Right kidney (tissue), 9 donors: ENCODE results near the gene RNF212B.
A peak's percentile ranks its signal among the peaks of the same experiment; 100 is the strongest.
"Not testable (repeated sequence)": the region's sequence is repeated elsewhere in the genome, so short reads cannot be mapped to it uniquely, and the experiment has no call there.

ENCODE experiments used
- DNase-seq: peaks from one replicate; pipeline ENCODE4 v3.0.0-alpha.2; 2016
- long read RNA-seq, 8 donors: transcript quantifications; one replicate each; lab custom pipeline, GENCODE V29; 2026

RNF212B gene
- long read RNA-seq, donor 1, partial matches to known transcripts = 0 of 10 reads
- long read RNA-seq, donor 1, other reads (novel, unspliced or antisense) = 10 of 10 reads
- long read RNA-seq, donor 2, partial matches to known transcripts = 0 of 12 reads
- long read RNA-seq, donor 2, other reads (novel, unspliced or antisense) = 12 of 12 reads
- long read RNA-seq, donor 3, partial matches to known transcripts = 5 of 5 reads
- long read RNA-seq, donor 3, other reads (novel, unspliced or antisense) = 0 of 5 reads
- long read RNA-seq, donor 4 = 0 reads
- long read RNA-seq, donor 5 = 0 reads
- long read RNA-seq, donor 6, partial matches to known transcripts = 0 of 19 reads
- long read RNA-seq, donor 6, other reads (novel, unspliced or antisense) = 19 of 19 reads
- long read RNA-seq, donor 7 = 0 reads
- long read RNA-seq, donor 8, partial matches to known transcripts = 0 of 13 reads
- long read RNA-seq, donor 8, other reads (novel, unspliced or antisense) = 13 of 13 reads

DNA sequence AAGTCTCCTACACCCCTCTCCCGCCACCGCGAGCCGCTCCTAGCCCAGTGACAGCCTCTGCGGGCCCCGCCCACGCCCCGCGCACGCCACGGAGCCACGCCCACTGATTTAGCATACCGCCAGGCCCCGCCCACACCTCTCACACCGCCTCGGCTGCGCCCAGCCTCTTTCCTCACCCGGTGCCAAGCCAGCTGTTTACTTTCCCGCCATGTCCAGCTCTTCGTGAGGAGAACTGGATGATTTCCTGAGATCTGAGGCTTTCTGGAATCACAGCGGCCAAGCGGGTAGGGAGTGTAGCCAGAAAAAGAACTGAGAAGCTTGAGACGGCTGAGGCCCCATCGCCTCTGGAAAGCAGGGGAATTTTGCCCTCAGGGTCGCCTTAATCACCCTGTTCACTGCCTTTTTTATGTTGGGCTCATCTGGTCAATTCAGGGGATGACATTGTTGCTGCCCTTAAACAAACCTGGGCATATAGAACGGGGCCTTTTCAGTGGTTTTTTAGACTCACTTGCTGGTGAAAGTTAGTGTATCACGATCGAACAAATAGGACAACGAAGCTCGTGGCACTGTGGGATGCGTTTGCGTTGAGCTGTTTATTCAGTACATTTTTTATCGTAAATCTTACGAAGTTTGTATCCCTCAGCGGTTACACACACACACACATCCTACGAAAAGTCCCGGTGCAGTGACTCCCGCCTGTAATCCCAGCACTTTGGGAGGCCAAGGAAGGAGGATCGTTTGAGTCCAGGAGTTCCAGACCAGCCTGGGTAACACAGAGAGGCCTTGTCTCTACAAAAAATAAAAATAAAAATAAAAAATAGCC, at the start of gene RNF212B:
Gene RNF212B, plus strand, starts transcription at position 165 of the 823 bp plus-strand sequence. CDS start 2,410 bp downstream, outside the sequence.
- DNase-seq = peak; percentile 76

GRCh38 chr14:23193432-23193831, 44.3 kb upstream of the RNF212B start:
- DNase-seq = no peak

DNA sequence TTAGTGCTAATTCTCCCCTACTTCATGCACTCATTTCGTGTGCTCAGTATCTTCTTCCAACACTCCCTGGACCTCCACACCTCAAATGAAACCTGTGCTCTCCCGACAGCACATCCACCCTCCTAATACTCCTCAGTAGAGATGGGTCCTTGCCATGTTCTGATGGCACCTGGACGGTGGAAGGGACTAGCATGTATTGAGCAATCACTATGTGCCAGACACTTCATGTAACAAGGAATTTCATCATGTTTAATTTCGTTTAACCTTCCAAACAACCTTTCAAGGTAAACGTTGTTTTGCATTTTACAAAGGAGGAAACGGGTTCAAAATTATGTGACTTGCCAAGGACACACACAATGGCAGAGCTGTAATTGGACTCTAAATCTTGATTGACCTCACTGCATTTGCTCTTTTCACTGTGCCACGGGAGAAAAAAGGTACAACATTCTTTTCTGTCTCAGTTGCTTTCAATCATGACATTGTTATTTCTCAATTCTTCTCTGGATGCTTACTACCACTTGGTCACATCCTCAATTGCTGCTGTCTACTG, 42.1 kb upstream of the RNF212B start:
- no peak for DNase-seq

DNA sequence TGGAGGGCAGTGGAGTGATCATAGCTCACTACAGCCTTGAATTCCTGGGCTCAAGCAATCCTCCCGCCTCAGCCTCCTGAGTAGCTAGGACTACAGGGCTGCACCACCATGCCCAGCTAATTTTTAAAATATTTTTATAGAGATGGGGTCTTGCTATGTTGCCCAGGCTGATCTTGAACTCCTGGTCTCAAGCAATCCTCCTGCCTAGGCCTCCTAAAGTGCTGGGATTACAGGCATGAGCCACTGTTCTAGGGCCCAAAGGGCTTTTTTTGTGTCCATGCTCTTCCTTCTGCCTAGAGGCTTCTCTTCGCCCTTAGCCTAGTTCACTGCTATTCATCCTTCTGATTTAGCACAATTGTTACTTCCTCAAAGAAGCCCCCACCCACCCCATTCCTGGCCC, 41.2 kb upstream of the RNF212B start:
- not testable (repeated sequence) for DNase-seq

- DNase-seq = not testable (repeated sequence)
These were observed 38.6 kb upstream of the RNF212B start for GRCh38 chr14:23199141-23199540.

DNA sequence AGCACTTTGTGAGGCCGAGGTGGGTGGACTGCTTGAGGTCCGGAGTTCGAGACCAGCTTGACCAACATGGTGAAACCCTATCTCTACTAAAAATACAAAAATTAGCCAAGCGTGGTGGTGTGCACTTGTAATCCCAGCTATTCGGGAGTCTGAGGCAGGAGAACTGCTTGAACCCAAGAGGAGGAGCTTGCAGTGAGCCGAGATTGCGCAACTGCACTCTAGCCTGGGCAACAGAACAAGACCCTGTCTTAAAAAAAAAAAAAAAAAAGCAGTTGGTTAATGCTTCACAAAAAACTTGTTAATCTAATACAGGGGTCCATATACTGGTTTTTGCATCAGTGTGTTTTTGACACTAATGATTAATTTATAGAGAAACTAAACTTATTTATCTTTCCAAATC, 35.7 kb upstream of the RNF212B start:
- DNase-seq = no peak

DNA sequence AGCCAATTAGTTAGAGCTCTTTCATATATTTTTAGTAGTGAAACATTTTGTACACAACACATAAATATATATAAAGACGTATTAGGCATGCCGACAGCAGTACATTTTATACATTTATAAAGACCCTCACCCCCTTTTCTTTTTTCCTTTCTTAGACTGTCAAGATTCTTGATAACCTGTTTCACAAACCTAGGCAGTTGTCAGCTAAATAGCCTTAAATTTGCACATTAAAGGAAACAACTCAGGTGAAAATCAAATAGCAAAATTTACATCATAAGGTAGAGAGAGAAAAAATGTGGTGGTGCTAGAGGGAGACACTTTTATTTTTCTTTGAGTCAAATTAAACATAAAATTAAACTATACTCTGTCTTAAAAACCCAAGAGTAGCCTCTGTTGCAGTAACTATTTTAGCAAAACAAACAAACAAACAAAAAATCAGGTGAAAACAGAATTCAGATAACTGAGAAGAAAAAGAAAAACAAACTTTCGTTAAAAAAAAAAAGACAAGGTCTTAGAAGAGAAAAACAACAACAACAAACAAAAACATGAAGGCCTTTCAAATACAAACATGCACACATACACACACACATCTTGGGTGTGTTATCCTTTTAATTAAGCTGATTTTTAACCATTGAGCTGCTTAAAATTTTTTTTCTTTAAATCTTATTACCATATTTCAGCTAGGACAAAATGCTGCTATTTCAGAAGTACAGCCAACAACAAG, 31.2 kb upstream of the RNF212B start:
- DNase-seq = no peak

DNA sequence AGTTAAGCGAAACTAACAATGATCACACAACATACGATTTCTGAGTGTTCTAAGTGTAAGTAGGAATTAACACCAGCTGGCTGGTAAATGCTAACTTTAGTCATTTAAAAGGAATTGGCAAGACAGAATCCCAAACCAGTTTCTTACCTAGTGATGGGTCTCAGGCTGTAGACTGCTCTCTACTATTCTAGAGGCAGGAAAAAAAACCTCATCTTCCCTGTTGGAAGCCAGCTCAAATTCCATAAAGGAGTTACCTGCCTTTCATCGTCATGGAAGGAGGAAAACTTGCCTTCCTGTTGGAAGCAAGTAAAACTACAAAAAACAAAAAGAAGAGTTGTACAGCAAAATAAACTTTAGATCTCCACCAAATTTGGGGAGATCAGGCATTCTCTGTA, 30.6 kb upstream of the RNF212B start:
- DNase-seq = no peak

GRCh38 chr14:23208324-23208723, 29.4 kb upstream of the RNF212B start:
- DNase-seq = no peak

DNA sequence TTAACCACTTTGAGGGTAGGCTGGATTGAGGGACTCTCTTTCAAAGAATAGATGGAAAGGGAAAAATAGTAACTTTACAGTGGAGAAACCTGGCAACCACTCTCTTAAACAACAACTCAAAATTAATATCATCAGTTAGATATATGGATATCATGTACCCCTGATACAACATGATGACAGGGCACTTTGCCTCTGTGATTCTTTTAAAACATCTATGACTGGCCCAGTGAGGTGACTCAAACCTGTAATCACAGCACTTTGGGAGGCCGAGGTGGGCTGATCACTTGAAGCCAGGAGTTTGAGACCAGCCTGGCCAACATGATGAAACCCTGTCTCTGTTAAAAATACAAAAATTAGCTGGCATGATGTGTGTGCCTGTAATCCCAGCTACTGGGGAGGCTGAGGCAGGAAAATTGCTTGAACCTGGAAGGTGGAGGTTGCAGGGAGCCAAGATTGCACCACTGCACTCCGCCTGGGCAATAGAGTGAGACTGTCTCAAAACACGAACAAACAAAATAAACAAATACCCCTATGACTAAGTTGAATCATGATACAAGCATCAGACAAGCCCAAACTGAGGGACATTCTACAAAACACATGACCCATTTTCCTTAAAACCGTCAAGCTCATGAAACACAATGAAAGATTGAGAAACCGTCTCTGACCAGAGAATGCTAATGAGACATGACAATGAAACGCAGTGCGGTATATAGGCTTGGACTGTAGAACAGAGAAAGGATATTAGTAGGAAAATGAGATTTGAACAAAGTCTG, 27.9 kb upstream of the RNF212B start:
- DNase-seq = no peak

DNA sequence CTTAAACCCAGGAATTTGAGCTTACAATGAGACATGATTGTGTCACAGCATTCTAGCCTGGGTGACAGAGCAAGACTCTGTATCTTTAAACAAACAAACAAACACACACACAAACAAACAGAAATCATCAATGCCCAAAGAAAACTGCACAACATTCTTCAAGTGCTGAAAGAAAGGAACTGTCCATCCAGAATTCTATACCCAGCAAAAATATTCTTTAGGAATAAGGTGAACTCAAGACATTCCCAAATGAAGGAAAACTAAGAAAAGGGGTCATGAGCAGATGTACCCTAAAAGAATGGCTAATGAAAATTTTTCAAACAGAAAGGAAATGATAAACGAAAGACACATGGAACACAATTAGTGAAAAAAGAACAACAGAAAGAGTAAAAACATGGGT, 22.3 kb upstream of the RNF212B start:
- DNase-seq = no peak

DNA sequence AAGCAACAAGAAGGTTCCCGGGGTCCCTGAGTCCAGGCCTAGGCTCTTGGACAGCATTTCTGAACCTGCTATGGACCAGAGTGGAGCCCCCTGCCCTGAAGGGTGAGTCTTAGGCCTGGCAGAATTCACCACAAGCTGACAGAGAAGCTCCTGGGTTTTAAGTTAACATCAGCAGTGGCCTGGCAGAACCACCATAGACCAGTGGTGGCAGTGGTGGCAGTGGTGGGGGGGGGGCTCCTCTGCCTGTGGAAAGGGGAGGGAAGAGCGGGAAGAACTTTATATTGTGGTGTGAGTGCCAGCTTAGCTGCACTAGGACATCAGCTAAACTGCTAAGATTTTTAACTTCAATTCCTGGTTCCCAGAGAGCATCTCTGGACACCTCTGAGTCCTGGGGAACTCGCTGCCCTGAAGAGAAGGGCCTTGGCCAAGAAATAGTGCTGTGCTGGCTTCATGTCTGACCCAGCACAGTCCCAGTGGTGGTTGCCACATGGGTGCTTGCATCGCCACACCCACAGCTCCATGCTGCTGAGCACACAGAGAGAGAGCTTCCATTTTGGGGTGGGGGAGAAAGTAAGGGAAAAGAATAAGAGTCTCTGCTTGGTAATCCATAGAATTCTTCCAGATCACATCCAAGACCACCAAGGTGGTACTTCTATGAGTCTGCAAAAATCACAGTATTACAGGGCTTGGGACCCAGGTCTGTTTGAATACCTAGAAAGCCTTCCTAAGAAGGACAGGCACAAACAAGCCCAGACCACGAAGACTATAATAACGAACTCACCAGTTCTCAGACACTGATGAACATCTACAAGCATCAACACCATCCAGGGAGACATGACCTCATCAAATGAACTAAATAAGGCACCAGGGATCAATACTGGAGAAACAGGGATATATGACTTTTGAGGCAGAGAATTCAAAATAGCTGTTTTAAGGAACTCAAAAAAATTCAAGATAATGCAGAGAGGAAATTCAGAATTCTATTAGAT, 20.4 kb upstream of the RNF212B start:
- no peak for DNase-seq

- no peak for DNase-seq
These were observed 18.7 kb upstream of the RNF212B start for GRCh38 chr14:23219075-23219474.

DNA sequence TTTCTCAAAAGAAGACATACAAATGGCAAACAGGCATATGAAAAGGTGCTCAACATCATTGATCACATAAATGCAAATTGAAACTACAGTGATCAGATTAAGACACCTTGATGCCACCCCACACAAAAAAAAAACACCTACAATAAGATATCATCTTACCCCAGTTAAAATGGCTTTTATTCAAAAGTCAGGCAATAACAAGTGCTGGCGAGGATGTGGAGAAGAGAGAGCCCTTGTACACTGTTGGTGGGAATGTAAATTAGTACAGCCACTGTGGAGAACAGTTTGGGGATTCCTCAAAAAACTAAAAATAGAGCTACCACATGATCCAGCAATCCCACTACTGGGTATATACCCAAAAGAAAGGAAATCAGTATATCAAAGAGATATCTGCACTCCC, 12.8 kb upstream of the RNF212B start:
- DNase-seq = not testable (repeated sequence)

DNA sequence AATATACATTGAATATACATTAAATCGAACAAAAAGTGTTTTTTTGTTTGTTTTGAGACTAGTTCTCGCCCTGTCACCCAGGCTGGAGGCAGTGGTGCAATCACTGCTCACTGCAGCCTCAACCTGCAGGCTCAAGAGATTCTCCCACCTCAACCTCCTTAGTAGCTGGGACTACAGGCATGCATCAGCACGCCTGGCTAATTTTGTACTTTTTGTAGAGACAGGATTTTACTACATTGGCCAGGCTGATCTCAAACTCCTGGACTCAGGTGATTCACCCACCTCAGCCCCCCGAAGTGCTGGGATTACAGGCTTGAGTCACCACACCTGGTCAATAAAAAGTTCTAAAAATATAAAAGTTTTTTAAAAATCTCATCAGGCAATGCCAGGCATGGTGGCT, 10.2 kb upstream of the RNF212B start:
- DNase-seq = no peak

DNA sequence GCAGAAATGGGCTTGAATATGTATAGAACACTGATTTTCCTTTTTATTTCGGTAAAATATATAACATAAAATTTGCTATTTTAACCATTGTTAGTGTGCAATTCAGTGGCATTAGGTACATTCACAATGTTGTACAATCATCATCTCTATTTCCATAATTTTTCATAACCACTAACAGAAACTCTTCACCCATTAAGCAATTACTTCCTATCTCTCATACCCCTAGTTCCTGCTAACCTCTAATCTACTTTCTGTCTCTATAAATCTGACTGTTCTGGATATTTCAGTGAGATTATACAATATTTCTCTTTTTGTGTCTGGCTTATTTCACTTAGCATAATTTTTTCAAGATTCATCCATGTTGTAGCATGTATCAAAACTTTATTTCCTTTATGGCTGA, 8.9 kb upstream of the RNF212B start:
- no peak for DNase-seq

DNA sequence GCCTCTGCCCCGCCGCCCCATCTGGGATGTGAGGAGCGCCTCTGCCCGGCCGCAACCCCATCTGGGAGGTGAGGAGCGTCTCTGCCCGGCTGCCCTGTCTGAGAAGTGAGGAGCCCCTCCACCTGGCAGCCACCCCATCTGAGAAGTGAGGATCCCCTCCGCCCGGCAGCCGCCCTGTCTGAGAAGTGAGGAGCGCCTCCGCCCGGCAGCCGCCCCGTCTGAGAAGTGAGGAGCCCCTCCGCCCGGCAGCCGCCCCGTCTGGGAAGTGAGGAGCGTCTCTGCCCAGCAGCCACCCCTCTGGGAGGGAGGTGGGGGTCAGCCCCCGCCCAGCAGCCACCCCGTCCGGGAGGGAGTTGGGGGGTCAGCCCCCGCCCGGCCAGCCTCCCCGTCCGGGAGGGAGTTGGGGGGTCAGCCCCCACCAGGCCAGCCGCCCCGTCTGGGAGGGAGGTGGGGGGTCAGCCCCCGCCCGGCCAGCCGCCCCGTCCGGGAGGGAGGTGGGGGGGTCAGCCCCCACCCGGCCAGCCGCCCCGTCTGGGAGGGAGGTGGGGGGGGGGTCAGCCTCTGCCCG, 5.4 kb upstream of the RNF212B start:
- not testable (repeated sequence) for DNase-seq

DNA sequence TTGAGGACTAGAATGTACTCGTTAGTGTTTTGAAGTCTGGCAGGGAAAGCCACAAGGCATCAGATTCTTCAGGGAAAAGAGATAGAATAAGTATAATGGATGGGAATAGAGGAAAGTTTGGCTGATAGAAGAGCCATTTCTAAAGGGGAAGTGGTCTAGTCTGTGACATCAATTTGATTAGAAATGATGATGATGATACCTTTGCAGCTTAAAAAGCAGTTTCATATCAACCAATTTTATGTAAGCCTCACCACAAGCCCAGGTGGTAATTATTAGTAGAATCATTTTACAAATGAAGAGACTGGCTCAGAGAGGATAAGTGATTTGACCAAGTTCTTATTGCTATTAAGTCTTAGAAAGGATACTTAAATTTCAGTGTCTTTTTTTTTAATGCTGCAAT, 2.9 kb downstream of the RNF212B start:
- no peak for DNase-seq

DNA sequence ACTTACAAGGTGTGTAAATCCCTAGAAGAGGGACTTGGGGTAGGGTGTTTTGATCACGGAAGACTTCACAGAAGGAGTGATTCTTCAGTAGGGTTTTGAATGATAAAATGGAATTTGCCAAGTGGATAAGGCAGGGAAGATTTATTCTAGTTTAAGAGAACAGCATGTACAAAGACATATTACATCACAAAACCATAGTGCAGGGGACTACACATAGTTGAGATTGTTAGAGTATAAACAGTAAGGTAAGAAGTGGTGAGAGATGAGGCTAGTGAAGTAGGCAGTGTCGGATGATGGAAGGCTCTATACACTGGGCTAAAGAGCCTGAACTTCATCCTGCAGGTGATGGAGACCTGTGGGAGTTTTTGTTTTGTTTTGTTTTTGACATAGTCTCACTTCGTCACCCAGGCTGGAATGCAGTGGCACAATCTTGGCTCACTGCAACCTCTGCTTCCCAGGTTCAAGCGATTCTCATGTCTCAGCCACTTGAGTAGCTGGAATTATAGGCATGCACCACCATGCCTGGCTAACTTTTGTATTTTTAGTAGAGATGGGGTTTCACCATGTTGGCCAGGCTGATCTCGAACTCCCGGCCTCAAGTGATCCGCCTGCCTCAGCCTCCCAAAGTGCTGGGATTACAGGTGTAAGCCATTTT, 3.5 kb downstream of the RNF212B start:
- DNase-seq = not testable (repeated sequence)
